MM.1S (cell line): Measurements from ENCODE around the gene SLC30A1.

ENCODE experiments used
- DNase-seq: peaks from one replicate; pipeline ENCODE4 v3.0.0-alpha.2; 2015
- H2AFZ ChIP-seq: fragments of 300-600 bp; sonication (generic); 2 replicates; pipeline ENCODE4 v1.6.0; 2016; ENCODE audit warnings: antibody characterized with exemption, low read length
- H3F3A ChIP-seq: fragments of 300-600 bp; sonication (generic); 2 replicates; pipeline ENCODE4 v1.6.1; 2016; ENCODE audit warnings: mild to moderate bottlenecking, antibody characterized with exemption, low read length, moderate library complexity, mixed read lengths; ENCODE audit not compliant: insufficient read depth
- H3K27ac ChIP-seq: fragments of 300-600 bp; sonication (generic); 2 replicates; pipeline ENCODE4 v1.5.1; 2016; ENCODE audit warnings: mild to moderate bottlenecking, low read length
- H3K27me3 ChIP-seq: fragments of 300-600 bp; sonication (generic); replicated peaks from 2 replicates; pipeline ENCODE4 v1.6.0; 2016; ENCODE audit warnings: low read length; ENCODE audit not compliant: insufficient read depth
- H3K36me3 ChIP-seq: fragments of 300-600 bp; sonication (generic); replicated peaks from 2 replicates; pipeline ENCODE4 v1.6.1; 2016; ENCODE audit warnings: mild to moderate bottlenecking, low read length, mixed read lengths; ENCODE audit not compliant: insufficient read depth
- H3K4me1 ChIP-seq: fragments of 300-600 bp; sonication (generic); 2 replicates; pipeline ENCODE4 v1.6.1; 2016; ENCODE audit warnings: low read length, mixed read lengths
- H3K4me2 ChIP-seq: fragments of 300-600 bp; sonication (generic); 2 replicates; pipeline ENCODE4 v1.6.0; 2016; ENCODE audit warnings: low read depth, low read length
- H3K4me3 ChIP-seq: fragments of 300-600 bp; sonication (generic); 2 replicates; pipeline ENCODE4 v1.5.1; 2016; ENCODE audit warnings: low read length, mixed read lengths
- H3K79me2 ChIP-seq: fragments of 300-600 bp; sonication (generic); 2 replicates; pipeline ENCODE4 v1.6.1; 2016; ENCODE audit warnings: mixed run types, low read length, mixed read lengths
- H3K9ac ChIP-seq: fragments of 300-600 bp; sonication (generic); 2 replicates; pipeline ENCODE4 v1.6.1; 2016; ENCODE audit warnings: low read length, mixed read lengths
- H3K9me2 ChIP-seq: fragments of 300-600 bp; sonication (generic); replicated peaks from 2 replicates; pipeline ENCODE4 v1.6.1; 2016; ENCODE audit warnings: mild to moderate bottlenecking, low read length, mixed read lengths; ENCODE audit not compliant: insufficient read depth
- H3K9me3 ChIP-seq: fragments of 300-600 bp; sonication (generic); replicated peaks from 2 replicates; pipeline ENCODE4 v1.6.1; 2016; ENCODE audit warnings: mild to moderate bottlenecking, low read length, mixed read lengths; ENCODE audit not compliant: insufficient read depth
- H4K20me1 ChIP-seq: fragments of 300-600 bp; sonication (generic); 2 replicates; pipeline ENCODE4 v1.6.1; 2016; ENCODE audit warnings: mild to moderate bottlenecking, low read length, moderate library complexity, mixed read lengths; ENCODE audit not compliant: insufficient read depth
- CTCF ChIP-seq: fragments of 300-600 bp; sonication (generic); IDR thresholded peaks from 2 replicates; pipeline ENCODE4 v1.5.1; 2016; ENCODE audit warnings: antibody characterized with exemption, low read length, mixed read lengths
- EZH2 ChIP-seq: fragments of 300-600 bp; sonication (generic); optimal IDR thresholded peaks from 2 replicates; pipeline ENCODE3; 2017; ENCODE audit warnings: low read depth, mild to moderate bottlenecking, antibody characterized with exemption, low read length, mixed read lengths
- EZH2phosphoT487 ChIP-seq: fragments of 300-600 bp; sonication (generic); IDR thresholded peaks from 2 replicates; pipeline ENCODE4 v1.6.1; 2018; ENCODE audit warnings: antibody characterized with exemption, low read length

SLC30A1 gene

GRCh38 chr1:211577819-211578639 lies 932 bp downstream of the SLC30A1 start:
- Histone ChIP-seq H3K4me3 (peak overlapping the region; percentile 96), H3K4me1 (peaks cover 46% of the 10 kb centered on the region), H4K20me1 (peaks cover 10% of the 10 kb centered on the region), H3K79me2 (peaks cover 78% of the 10 kb centered on the region), H3K9me2 (no peaks in the 10 kb centered on the region), H3K27ac (peak overlapping the region; percentile 77), H3F3A (peaks cover 67% of the 10 kb centered on the region), H2AFZ (peak overlapping the region; percentile 22; the same call in 1 of the 2 replicates), H3K4me2 (peak overlapping the region; percentile 81), H3K36me3 (peaks cover 13% of the 10 kb centered on the region), H3K9me3 (no peaks in the 10 kb centered on the region), H3K27me3 (no peaks in the 10 kb centered on the region), H3K9ac (peak overlapping the region; percentile 92)
- no peak for TF ChIP-seq EZH2phosphoT487
- peak; percentile 94 for TF ChIP-seq CTCF
- peak; percentile 93 for DNase-seq

GRCh38 chr1:211577277-211577818 lies 1.6 kb downstream of the SLC30A1 start:
- Histone ChIP-seq H3K36me3 (peaks cover 13% of the 10 kb centered on the region), H3K9me3 (no peaks in the 10 kb centered on the region), H3K4me3 (peak overlapping the region; percentile 96), H3K9me2 (no peaks in the 10 kb centered on the region), H3K4me1 (peaks cover 41% of the 10 kb centered on the region), H3K79me2 (peaks cover 84% of the 10 kb centered on the region), H3K27ac (peak overlapping the region; percentile 77; the same call in 1 of the 2 replicates), H3F3A (peaks cover 68% of the 10 kb centered on the region), H3K9ac (peak overlapping the region; percentile 92), H4K20me1 (peaks cover 10% of the 10 kb centered on the region), H2AFZ (no peak overlapping the region), H3K4me2 (peak overlapping the region; percentile 81), H3K27me3 (no peaks in the 10 kb centered on the region)
- TF ChIP-seq EZH2phosphoT487: no peak
- no peak for TF ChIP-seq CTCF
- no peak for TF ChIP-seq EZH2
- no peak for DNase-seq

GRCh38 chr1:211576717-211577116 lies 2.2 kb downstream of the SLC30A1 start:
- H3K36me3 ChIP-seq: peaks cover 13% of the 10 kb centered on the region
- H4K20me1 ChIP-seq: peaks cover 10% of the 10 kb centered on the region
- H3K27me3 ChIP-seq: no peaks in the 10 kb centered on the region
- H3K9ac ChIP-seq: peak overlapping the region; percentile 92
- H3K4me3 ChIP-seq: peak overlapping the region; percentile 96
- H3K9me2 ChIP-seq: no peaks in the 10 kb centered on the region
- TF ChIP-seq CTCF: no peak
- no peak for TF ChIP-seq EZH2
- no peak for TF ChIP-seq EZH2phosphoT487
- H3F3A ChIP-seq: peaks cover 70% of the 10 kb centered on the region
- no peak overlapping the region for H2AFZ ChIP-seq
- no peak for DNase-seq
- H3K4me1 ChIP-seq: peaks cover 39% of the 10 kb centered on the region
- peaks cover 91% of the 10 kb centered on the region for H3K79me2 ChIP-seq
- peak overlapping the region; percentile 81 for H3K4me2 ChIP-seq
- peak overlapping the region; percentile 77; the same call in 1 of the 2 replicates for H3K27ac ChIP-seq
- H3K9me3 ChIP-seq: no peaks in the 10 kb centered on the region
